22Rv1 (cell line): ENCODE data around the gene HRG.

ENCODE experiments used
- H3K27ac ChIP-seq: fragments of 450-650 bp; 2 replicates; pipeline ENCODE4 v1.5.1; 2017
- CTCF ChIP-seq: fragments of 450-650 bp; IDR thresholded peaks from 2 replicates; pipeline ENCODE4 v1.5.1; 2017; ENCODE audit warnings: mild to moderate bottlenecking
- ZFX ChIP-seq: fragments of 450-650 bp; IDR thresholded peaks from 2 replicates; pipeline ENCODE4 v1.6.1; 2017; ENCODE audit warnings: antibody characterized with exemption, borderline replicate concordance

Gene HRG

GRCh38 chr3:186664506-186664905 lies 1.3 kb upstream of the HRG start:
- H3K27ac ChIP-seq, result no peak overlapping the region
- TF ChIP-seq CTCF (no peak), ZFX (no peak)

GRCh38 chr3:186668426-186668825 lies 2.6 kb downstream of the HRG start:
- TF ChIP-seq CTCF, result no peak
- no peak for TF ChIP-seq ZFX
- no peak overlapping the region for H3K27ac ChIP-seq

GRCh38 chr3:186669378-186670084 lies 3.7 kb downstream of the HRG start:
- no peak overlapping the region for H3K27ac ChIP-seq
- TF ChIP-seq CTCF (no peak), ZFX (no peak)

GRCh38 chr3:186670155-186670554 lies 4.3 kb downstream of the HRG start:
- TF ChIP-seq ZFX (no peak), CTCF (no peak)
- no peak overlapping the region for H3K27ac ChIP-seq

- no peak for TF ChIP-seq CTCF
- no peak overlapping the region for H3K27ac ChIP-seq
Observed at GRCh38 chr3:186671051-186671450, 5.2 kb downstream of the HRG start.

GRCh38 chr3:186678604-186679003 lies 12.8 kb downstream of the HRG start:
- no peak overlapping the region for H3K27ac ChIP-seq
- TF ChIP-seq ZFX (no peak), CTCF (no peak)

- H3K27ac ChIP-seq, result no peak overlapping the region
- no peak for TF ChIP-seq ZFX
- no peak for TF ChIP-seq CTCF
Observed at GRCh38 chr3:186679151-186679550, 13.3 kb downstream of the HRG start.
